Gastrocnemius medialis (tissue), 4 donors: Measurements from ENCODE around the gene URB2. TPM values are rescaled to one million over a fixed set of nuclear protein-coding genes. Genes with fewer than 3 reads are reported as not detected.

Source experiments
- ATAC-seq, 2 donors: fragments of 150-250 bp; one replicate each; pipeline ENCODE4 v1.9.1; 2016
- DNase-seq, 2 donors: peaks; one replicate each; pipeline ENCODE4 v3.0.0-alpha.2; 2019
- H3K27ac ChIP-seq, 4 donors: fragments of 200-600 bp; sonication (generic); 1 replicate in 1 of 4; 2 replicates in 3 of 4; pipeline ENCODE4 v1.5.1; 2016 to 2018; ENCODE audit warnings: mild to moderate bottlenecking in 2 of 4, moderate library complexity in 1 of 4
- H3K27me3 ChIP-seq, 3 donors: fragments of 200-600 bp; sonication (generic) in 2 of 3; 1 replicate in 1 of 3; 2 replicates in 2 of 3; pipeline versions ENCODE4 v1.5.1 to v1.6.0; 2016 to 2019; ENCODE audit warnings: mild to moderate bottlenecking in 1 of 3, moderate library complexity in 1 of 3
- H3K36me3 ChIP-seq, 2 donors: fragments of 200-600 bp; sonication (generic) in 1 of 2; one replicate each; pipeline ENCODE4 v1.5.1; 2017 to 2018
- H3K4me1 ChIP-seq, 2 donors: fragments of 200-600 bp; sonication (generic) in 1 of 2; one replicate each; pipeline ENCODE4 v1.5.1; 2016 to 2017; ENCODE audit warnings: mild to moderate bottlenecking in 2 of 2
- H3K4me3 ChIP-seq, 4 donors: fragments of 200-600 bp; sonication (generic) in 3 of 4; 1 replicate in 1 of 4; 2 replicates in 3 of 4; pipeline ENCODE4 v1.5.1; 2016 to 2019; ENCODE audit warnings: mild to moderate bottlenecking in 2 of 4
- H3K9me3 ChIP-seq, 3 donors: fragments of 200-600 bp; sonication (generic) in 2 of 3; 1 replicate in 1 of 3; 2 replicates in 2 of 3; pipeline ENCODE4 v1.5.1; 2016 to 2019
- CTCF ChIP-seq, 5 experiments: fragments of 450-650 bp in 3 of 5; fragments of 200-600 bp in 2 of 5; sonication (generic) in 2 of 5; IDR thresholded peaks in 4 of 5; conservative IDR thresholded peaks in 1 of 5; 1 replicate in 4 of 5; 2 replicates in 1 of 5; pipeline ENCODE4 v1.5.1; 2016 to 2019; ENCODE audit warnings: antibody characterized with exemption in 5 of 5, mild to moderate bottlenecking in 3 of 5, moderate library complexity in 3 of 5
- POLR2A ChIP-seq, 2 donors: fragments of 450-650 bp; IDR thresholded peaks; one replicate each; pipeline ENCODE4 v1.6.1; 2017; ENCODE audit warnings: antibody characterized with exemption in 2 of 2, mild to moderate bottlenecking in 2 of 2, moderate library complexity in 2 of 2
- in situ Hi-C, 4 donors: fragments of 200-750 bp; cut with MboI; loops; one replicate each; pipeline versions ENCODE4 v1.15.0 to v1.8.0; 2017; ENCODE audit warnings: low sequenced_read_pairs in 4 of 4
- intact Hi-C: fragments of 100-400 bp; cut with DNase I; formaldehyde crosslinking; loops from one replicate; pipeline ENCODE4 v1.15.1; 2023; ENCODE audit warnings: low total_unique reads
- total RNA-seq, 4 donors: library from RNA; depleted of rRNA; stranded (reverse); fragments of >200 nt; gene quantifications; one replicate each; pipeline versions ENCODE4 v1.1.0 to v1.2.3, GENCODE V29; 2016

The URB2 gene
- total RNA-seq, 4 donors from 2014 or later = 9.9 to 20.6 (median 13.4) TPM

- no peaks in the 10 kb centered on the region for H3K36me3 ChIP-seq
- H3K27ac ChIP-seq = no peak overlapping the region
- no peaks in the 10 kb centered on the region for H3K4me1 ChIP-seq
- no peak for DNase-seq
- H3K4me3 ChIP-seq = no peak overlapping the region
- no peaks in the 10 kb centered on the region for H3K9me3 ChIP-seq
- intact Hi-C loops (no loop called here), in situ Hi-C loops (loop anchor here in 2 of 4 donors (10.0 to 25.0 kb wide), 2 partner anchors 313 to 651 kb away; no protein-coding TSS in a partner anchor)
- no peak for ATAC-seq
- H3K27me3 ChIP-seq = no peaks in the 10 kb centered on the region
- TF ChIP-seq POLR2A (IDR thresholded peaks at IDR 0.05) = no peak
- TF ChIP-seq CTCF (IDR thresholded peaks at IDR 0.05 in 4 of 5, conservative IDR thresholded peaks at IDR 0.05 in 1 of 5) = no peak
Observed at GRCh38 chr1:229674042-229674441, 48.0 kb downstream of the URB2 start.

GRCh38 chr1:229675396-229675795 lies 49.3 kb downstream of the URB2 start:
- intact Hi-C loops = no loop called here
- TF ChIP-seq CTCF (IDR thresholded peaks at IDR 0.05 in 4 of 5, conservative IDR thresholded peaks at IDR 0.05 in 1 of 5) (no peak), POLR2A (IDR thresholded peaks at IDR 0.05) (no peak)
- DNase-seq (no peak), ATAC-seq (no peak)
- Histone ChIP-seq H3K4me1 (no peaks in the 10 kb centered on the region), H3K4me3 (no peak overlapping the region), H3K27me3 (no peaks in the 10 kb centered on the region), H3K27ac (no peak overlapping the region), H3K9me3 (no peaks in the 10 kb centered on the region), H3K36me3 (no peaks in the 10 kb centered on the region)
- in situ Hi-C loops = loop anchor here in 1 of 4 donors (10.0 kb wide), 1 partner anchor 649 kb away; no protein-coding TSS in a partner anchor

- ATAC-seq = no peak
- TF ChIP-seq CTCF (IDR thresholded peaks at IDR 0.05 in 4 of 5, conservative IDR thresholded peaks at IDR 0.05 in 1 of 5) = no peak
- no peak for TF ChIP-seq POLR2A (IDR thresholded peaks at IDR 0.05)
- in situ Hi-C loops = no loop called here
- no peak overlapping the region for H3K27ac ChIP-seq
- H3K4me3 ChIP-seq = no peak overlapping the region
- no peaks in the 10 kb centered on the region for H3K36me3 ChIP-seq
- H3K4me1 ChIP-seq = no peaks in the 10 kb centered on the region
- intact Hi-C loops = no loop called here
- no peak for DNase-seq
- H3K27me3 ChIP-seq = no peaks in the 10 kb centered on the region
- H3K9me3 ChIP-seq = no peaks in the 10 kb centered on the region
Observed at GRCh38 chr1:229685149-229685548, 59.1 kb downstream of the URB2 start.

GRCh38 chr1:229689273-229689672 lies 63.2 kb downstream of the URB2 start:
- H3K36me3 ChIP-seq = no peaks in the 10 kb centered on the region
- TF ChIP-seq POLR2A (IDR thresholded peaks at IDR 0.05) (no peak), CTCF (IDR thresholded peaks at IDR 0.05 in 4 of 5, conservative IDR thresholded peaks at IDR 0.05 in 1 of 5) (no peak)
- intact Hi-C loops = no loop called here
- in situ Hi-C loops = no loop called here
- ATAC-seq (no peak), DNase-seq (no peak)
- H3K27me3 ChIP-seq = no peaks in the 10 kb centered on the region
- no peak overlapping the region for H3K4me3 ChIP-seq
- peaks cover 15 to 19% of the 10 kb centered on the region in 2 donors for H3K4me1 ChIP-seq
- H3K27ac ChIP-seq = no peak overlapping the region
- no peaks in the 10 kb centered on the region for H3K9me3 ChIP-seq

GRCh38 chr1:229689904-229690303 lies 63.9 kb downstream of the URB2 start:
- in situ Hi-C loops (no loop called here), intact Hi-C loops (no loop called here)
- H3K4me1 ChIP-seq = peaks cover 16 to 25% of the 10 kb centered on the region in 2 donors
- H3K27ac ChIP-seq = no peak overlapping the region
- no peak overlapping the region for H3K4me3 ChIP-seq
- DNase-seq = no peak
- no peaks in the 10 kb centered on the region for H3K9me3 ChIP-seq
- TF ChIP-seq POLR2A (IDR thresholded peaks at IDR 0.05) = no peak
- no peak for TF ChIP-seq CTCF (IDR thresholded peaks at IDR 0.05 in 4 of 5, conservative IDR thresholded peaks at IDR 0.05 in 1 of 5)
- no peaks in the 10 kb centered on the region for H3K27me3 ChIP-seq
- ATAC-seq = no peak
- no peaks in the 10 kb centered on the region for H3K36me3 ChIP-seq
